Keratinocyte (primary cell): Measurements from ENCODE around the gene CMIP. TPM values are rescaled to one million over a fixed set of nuclear protein-coding genes. Genes with fewer than 3 reads are reported as not detected.

ENCODE experiments used
- DNase-seq: peaks from one replicate; pipeline ENCODE4 v3.0.0-alpha.2; 2011; ENCODE audit warnings: low read depth, missing footprints, low spot score
- FAIRE-seq: peaks from 2 replicates; lab custom pipeline; 2011; peaks lifted over from hg19 to GRCh38; lab: Jason Lieb, UNC
- H2AFZ ChIP-seq: 2 replicates; pipeline ENCODE4 v1.6.0; 2012; ENCODE audit warnings: low read length, control low read depth, inconsistent platforms; ENCODE audit not compliant: control insufficient read depth
- H3K27ac ChIP-seq: 2 replicates; pipeline ENCODE4 v1.5.1; 2011; ENCODE audit warnings: low read length; ENCODE audit not compliant: control insufficient read depth, insufficient read depth
- H3K27me3 ChIP-seq: 3 replicates; pipeline ENCODE4 v1.6.0; 2011; ENCODE audit warnings: low read length; ENCODE audit not compliant: control insufficient read depth, insufficient read depth; ENCODE audit errors: extremely low read depth
- H3K36me3 ChIP-seq, 2 experiments: 2 replicates in 1 of 2; 3 replicates in 1 of 2; pipeline ENCODE4 v1.5.1; 2011; ENCODE audit warnings: low read length in 2 of 2, mild to moderate bottlenecking in 1 of 2; ENCODE audit not compliant: control insufficient read depth in 2 of 2, insufficient read depth in 2 of 2; ENCODE audit errors: extremely low read depth in 1 of 2
- H3K4me1 ChIP-seq: 3 replicates; pipeline ENCODE4 v1.5.1; 2011; ENCODE audit warnings: low read length; ENCODE audit not compliant: control insufficient read depth, insufficient read depth; ENCODE audit errors: extremely low read depth
- H3K4me2 ChIP-seq: 3 replicates; pipeline ENCODE4 v1.6.0; 2011; ENCODE audit warnings: low read depth, low read length; ENCODE audit not compliant: control insufficient read depth, insufficient read depth; ENCODE audit errors: extremely low read depth
- H3K4me3 ChIP-seq, 3 experiments: fragments of 200-600 bp in 1 of 3; sonication (generic) in 1 of 3; 2 replicates in 2 of 3; 3 replicates in 1 of 3; pipeline ENCODE4 v1.5.1; 2011 to 2016; ENCODE audit warnings: low read length in 3 of 3, mild to moderate bottlenecking in 3 of 3, control low read depth in 2 of 3, inconsistent platforms in 1 of 3, low read depth in 1 of 3, mixed read lengths in 1 of 3, mixed run types in 1 of 3, moderate library complexity in 1 of 3; ENCODE audit not compliant: control insufficient read depth in 2 of 3, insufficient read depth in 2 of 3; ENCODE audit errors: extremely low read depth in 1 of 3
- H3K79me2 ChIP-seq: 2 replicates; pipeline ENCODE4 v1.6.0; 2012; ENCODE audit warnings: low read length; ENCODE audit not compliant: control insufficient read depth, insufficient read depth
- H3K9ac ChIP-seq: 3 replicates; pipeline ENCODE4 v1.6.0; 2011; ENCODE audit warnings: low read length; ENCODE audit not compliant: control insufficient read depth, insufficient read depth; ENCODE audit errors: extremely low read depth
- H3K9me1 ChIP-seq: 3 replicates; pipeline ENCODE4 v1.6.0; 2011; ENCODE audit warnings: low read length; ENCODE audit not compliant: control insufficient read depth, insufficient read depth; ENCODE audit errors: extremely low read depth
- H3K9me3 ChIP-seq: 2 replicates; pipeline ENCODE4 v1.5.1; 2012; ENCODE audit warnings: low read depth, low read length; ENCODE audit not compliant: control insufficient read depth
- H4K20me1 ChIP-seq: 3 replicates; pipeline ENCODE4 v1.6.0; 2011; ENCODE audit warnings: low read length; ENCODE audit not compliant: control insufficient read depth, insufficient read depth; ENCODE audit errors: extremely low read depth
- EZH2 ChIP-seq: IDR thresholded peaks from one replicate; pipeline ENCODE4 v1.6.1; 2012; ENCODE audit warnings: inconsistent platforms, mild to moderate bottlenecking, low read length, moderate library complexity
- dilution Hi-C: fragments of 300-500 bp; cut with MboI; formaldehyde crosslinking; loops from one replicate; pipeline ENCODE4 v1.7.0; 2020; ENCODE audit warnings: low sequenced_read_pairs; ENCODE audit not compliant: extremely low pct_ligation_motif_present
- polyA plus RNA-seq, 5 experiments: library from polyadenylated mRNA; depleted of rRNA in 3 of 5; stranded (reverse) in 3 of 5; stranded (forward) in 1 of 5; unstranded in 1 of 5; fragments of >200 nt; gene quantifications; 1 replicate in 1 of 5; 2 replicates in 3 of 5; 3 replicates in 1 of 5; pipeline versions ENCODE4 v1.2.1 to v1.2.3, GENCODE V29; 2011 to 2012; ENCODE audit warnings: missing spikeins in 2 of 5, low read depth in 1 of 5, low replicate concordance in 1 of 5
- TF ChIP-seq, protein P1 (sequence below), 3 experiments: IDR thresholded peaks in 1 of 3; conservative IDR thresholded peaks in 1 of 3; optimal IDR thresholded peaks in 1 of 3; 2 replicates in 2 of 3; 3 replicates in 1 of 3; pipeline versions ENCODE3 to v1.5.1; 2011; ENCODE audit warnings: low read length in 3 of 3, mild to moderate bottlenecking in 3 of 3, moderate library complexity in 2 of 3, control low read depth in 1 of 3, inconsistent platforms in 1 of 3; ENCODE audit not compliant: insufficient read depth in 2 of 3; ENCODE audit errors: extremely low read depth in 1 of 3

The CMIP gene
- polyA plus RNA-seq, 1 donor (not counting 4 experiments of a cell fraction or from before 2014, with no cell fraction given): 5.0 TPM

DNA sequence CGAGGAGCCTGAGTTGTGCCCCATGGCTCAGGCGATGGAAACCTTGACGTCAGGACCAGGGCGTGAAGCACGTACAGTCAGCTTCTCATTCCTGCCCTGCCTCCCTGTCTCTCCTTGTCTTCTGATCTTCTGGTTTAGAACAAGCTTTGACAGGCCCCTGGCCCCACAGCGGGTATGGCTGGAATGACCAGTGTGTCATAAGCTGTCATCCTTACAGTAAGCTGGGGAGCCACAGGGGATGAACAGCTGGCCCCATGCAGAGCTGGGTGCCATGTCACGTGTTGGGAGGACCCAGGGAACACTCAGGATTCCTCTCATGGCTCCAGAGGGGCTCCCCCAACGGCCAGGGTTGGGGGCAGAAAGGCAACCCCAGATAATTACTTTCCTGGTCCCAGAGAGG lies 176.9 kb downstream of the CMIP start:
- DNase-seq (peak; percentile 97), FAIRE-seq (peak; percentile 81)
- peaks cover 38% of the 10 kb centered on the region for H3K79me2 ChIP-seq
- TF ChIP-seq, protein P1, sequence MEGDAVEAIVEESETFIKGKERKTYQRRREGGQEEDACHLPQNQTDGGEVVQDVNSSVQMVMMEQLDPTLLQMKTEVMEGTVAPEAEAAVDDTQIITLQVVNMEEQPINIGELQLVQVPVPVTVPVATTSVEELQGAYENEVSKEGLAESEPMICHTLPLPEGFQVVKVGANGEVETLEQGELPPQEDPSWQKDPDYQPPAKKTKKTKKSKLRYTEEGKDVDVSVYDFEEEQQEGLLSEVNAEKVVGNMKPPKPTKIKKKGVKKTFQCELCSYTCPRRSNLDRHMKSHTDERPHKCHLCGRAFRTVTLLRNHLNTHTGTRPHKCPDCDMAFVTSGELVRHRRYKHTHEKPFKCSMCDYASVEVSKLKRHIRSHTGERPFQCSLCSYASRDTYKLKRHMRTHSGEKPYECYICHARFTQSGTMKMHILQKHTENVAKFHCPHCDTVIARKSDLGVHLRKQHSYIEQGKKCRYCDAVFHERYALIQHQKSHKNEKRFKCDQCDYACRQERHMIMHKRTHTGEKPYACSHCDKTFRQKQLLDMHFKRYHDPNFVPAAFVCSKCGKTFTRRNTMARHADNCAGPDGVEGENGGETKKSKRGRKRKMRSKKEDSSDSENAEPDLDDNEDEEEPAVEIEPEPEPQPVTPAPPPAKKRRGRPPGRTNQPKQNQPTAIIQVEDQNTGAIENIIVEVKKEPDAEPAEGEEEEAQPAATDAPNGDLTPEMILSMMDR (optimal IDR thresholded peaks at IDR 0.05 in 1 of 3, IDR thresholded peaks at IDR 0.05 in 1 of 3, conservative IDR thresholded peaks at IDR 0.05 in 1 of 3; ENCODE audit: extremely low read depth in 1 of 3, insufficient read depth in 2 of 3, low read length in 3 of 3): no peak
- TF ChIP-seq EZH2: no peak
- H3K9me3 ChIP-seq: no peaks in the 10 kb centered on the region
- no peak overlapping the region for H2AFZ ChIP-seq
- peak overlapping the region in 1 of 3 experiments; percentile 12 for H3K4me3 ChIP-seq
- H3K27me3 ChIP-seq: no peaks in the 10 kb centered on the region
- peak overlapping the region; percentile 57 for H3K4me2 ChIP-seq
- H3K36me3 ChIP-seq: peaks cover 13 to 36% of the 10 kb centered on the region in 2 experiments
- H3K27ac ChIP-seq: peak overlapping the region; percentile 97
- H3K9ac ChIP-seq: peak overlapping the region; percentile 71
- peaks cover 3% of the 10 kb centered on the region for H3K9me1 ChIP-seq
- H4K20me1 ChIP-seq: peaks cover 3% of the 10 kb centered on the region
- H3K4me1 ChIP-seq: peaks cover 54% of the 10 kb centered on the region
- dilution Hi-C loops: no loop called here

- Histone ChIP-seq H3K27ac (peak overlapping the region; percentile 52), H3K9ac (no peak overlapping the region), H3K4me1 (peaks cover 52% of the 10 kb centered on the region), H3K9me1 (peaks cover 2% of the 10 kb centered on the region), H3K27me3 (no peaks in the 10 kb centered on the region), H4K20me1 (peaks cover 3% of the 10 kb centered on the region), H2AFZ (no peak overlapping the region), H3K4me2 (no peak overlapping the region), H3K4me3 (no peak overlapping the region), H3K79me2 (peaks cover 37% of the 10 kb centered on the region), H3K36me3 (peaks cover 4 to 31% of the 10 kb centered on the region in 2 experiments), H3K9me3 (no peaks in the 10 kb centered on the region)
- no peak for TF ChIP-seq EZH2
- TF ChIP-seq, protein P1 (optimal IDR thresholded peaks at IDR 0.05 in 1 of 3, IDR thresholded peaks at IDR 0.05 in 1 of 3, conservative IDR thresholded peaks at IDR 0.05 in 1 of 3; ENCODE audit: extremely low read depth in 1 of 3, insufficient read depth in 2 of 3, low read length in 3 of 3): peak; percentile 33 to 79 (median 73)
- DNase-seq (no peak), FAIRE-seq (peak; percentile 20)
- dilution Hi-C loops: no loop called here
Measured at GRCh38 chr16:81623365-81624102, 178.9 kb downstream of the CMIP start.
